Measurements from ENCODE around the gene EML2.

Gene EML2

GRCh38 chr19:45677351-45678230, 38.4 kb upstream of the EML2 start:
- DNase-seq (ENCODE audit: extremely low spot score): peak; percentile 90
- POLR2A ChIA-PET: interaction anchor here (0.8 to 7.9 kb wide), 8 partner anchors 8 to 92 kb away, joined by 3 to 64 read pairs (median 4); partner anchors contain the start of genes GIPR, QPCTL, SIX5 and SNRPD2
- peak; percentile 96 for TF ChIP-seq PKNOX1 (IDR thresholded peaks at IDR 0.05)
- no peak for TF ChIP-seq FOXM1 (IDR thresholded peaks at IDR 0.05; ENCODE audit: borderline replicate concordance)
- no peak for TF ChIP-seq NFRKB (IDR thresholded peaks at IDR 0.05)
- CTCF ChIA-PET: interaction anchor here (0.6 to 1.2 kb wide), 6 partner anchors 15 to 107 kb away, joined by 3 to 8 read pairs (median 4); partner anchors contain the start of gene QPCTL

GRCh38 chr19:45676851-45677263, 37.7 kb upstream of the EML2 start:
- no peak for TF ChIP-seq PKNOX1 (IDR thresholded peaks at IDR 0.05)
- TF ChIP-seq NFRKB (IDR thresholded peaks at IDR 0.05): no peak
- no peak for TF ChIP-seq LEF1 (IDR thresholded peaks at IDR 0.05; ENCODE audit: borderline replicate concordance)
- no peak for TF ChIP-seq ZNF384 (IDR thresholded peaks at IDR 0.05)
- no peak for TF ChIP-seq L3MBTL2 (conservative IDR thresholded peaks at IDR 0.05)
- TF ChIP-seq TARDBP (IDR thresholded peaks at IDR 0.05): no peak
- TF ChIP-seq SUZ12 (IDR thresholded peaks at IDR 0.05): no peak
- TF ChIP-seq FOXK2 (IDR thresholded peaks at IDR 0.05): no peak
- TF ChIP-seq ELF4 (IDR thresholded peaks at IDR 0.05): no peak
- no peak for TF ChIP-seq HDGF (IDR thresholded peaks at IDR 0.05; ENCODE audit: borderline replicate concordance)
- no peak for TF ChIP-seq BHLHE40 (IDR thresholded peaks at IDR 0.05; ENCODE audit: borderline replicate concordance)
- TF ChIP-seq CTBP1 (IDR thresholded peaks at IDR 0.05; ENCODE audit: borderline replicate concordance): no peak
- TF ChIP-seq SP1 (IDR thresholded peaks at IDR 0.05): no peak
- no peak for TF ChIP-seq ARNT (IDR thresholded peaks at IDR 0.05)
- no peak for TF ChIP-seq FOXA1 (IDR thresholded peaks at IDR 0.05)
- no peak for TF ChIP-seq FOXM1 (IDR thresholded peaks at IDR 0.05; ENCODE audit: borderline replicate concordance)
- ChIA-PET POLR2A (interaction anchor here (0.8 to 7.9 kb wide), 5 partner anchors 9 to 92 kb away, joined by 3 to 64 read pairs (median 4); partner anchors contain the start of genes GIPR, QPCTL, SIX5 and SNRPD2), CTCF (interaction anchor here (0.8 kb wide), 1 partner anchor 85 kb away, joined by 3 read pairs; no protein-coding TSS in a partner anchor)
- no peak for DNase-seq (ENCODE audit: extremely low spot score)

- DNase-seq (ENCODE audit: extremely low spot score): no peak
- ChIA-PET POLR2A (interaction anchor here (2.0 kb wide), 1 partner anchor 8 kb away, joined by 4 read pairs; no protein-coding TSS in a partner anchor), CTCF (no interaction called here)
- TF ChIP-seq ZNF384 (IDR thresholded peaks at IDR 0.05) (no peak), ARNT (IDR thresholded peaks at IDR 0.05) (no peak), BHLHE40 (IDR thresholded peaks at IDR 0.05; ENCODE audit: borderline replicate concordance) (no peak), ELF4 (IDR thresholded peaks at IDR 0.05) (no peak), TARDBP (IDR thresholded peaks at IDR 0.05) (no peak), FOXM1 (IDR thresholded peaks at IDR 0.05; ENCODE audit: borderline replicate concordance) (no peak), HDGF (IDR thresholded peaks at IDR 0.05; ENCODE audit: borderline replicate concordance) (no peak), LEF1 (IDR thresholded peaks at IDR 0.05; ENCODE audit: borderline replicate concordance) (no peak), SP1 (IDR thresholded peaks at IDR 0.05) (no peak), NFRKB (IDR thresholded peaks at IDR 0.05) (no peak), L3MBTL2 (conservative IDR thresholded peaks at IDR 0.05) (no peak), CTBP1 (IDR thresholded peaks at IDR 0.05; ENCODE audit: borderline replicate concordance) (no peak), FOXA1 (IDR thresholded peaks at IDR 0.05) (no peak)
Observed at GRCh38 chr19:45674946-45675345, 35.7 kb upstream of the EML2 start.

- ChIA-PET CTCF (interaction anchor here (0.5 to 1.0 kb wide), 2 partner anchors 21 to 29 kb away, joined by 4 read pairs; partner anchors contain the start of gene SNRPD2), POLR2A (interaction anchor here (0.6 to 2.8 kb wide), 12 partner anchors 9 to 202 kb away, joined by 3 to 24 read pairs (median 4); partner anchors contain the start of genes QPCTL, SIX5 and SNRPD2)
- peak; percentile 100 for DNase-seq (ENCODE audit: extremely low spot score)
- TF ChIP-seq PKNOX1 (IDR thresholded peaks at IDR 0.05) (no peak), CTBP1 (IDR thresholded peaks at IDR 0.05; ENCODE audit: borderline replicate concordance) (no peak), BHLHE40 (IDR thresholded peaks at IDR 0.05; ENCODE audit: borderline replicate concordance) (no peak), FOXK2 (IDR thresholded peaks at IDR 0.05) (no peak), TARDBP (IDR thresholded peaks at IDR 0.05) (no peak), FOXM1 (IDR thresholded peaks at IDR 0.05; ENCODE audit: borderline replicate concordance) (no peak), ELF4 (IDR thresholded peaks at IDR 0.05) (no peak), HDGF (IDR thresholded peaks at IDR 0.05; ENCODE audit: borderline replicate concordance) (no peak), SUZ12 (IDR thresholded peaks at IDR 0.05) (no peak), NFRKB (IDR thresholded peaks at IDR 0.05) (no peak), LEF1 (IDR thresholded peaks at IDR 0.05; ENCODE audit: borderline replicate concordance) (no peak), ZNF384 (IDR thresholded peaks at IDR 0.05) (no peak)
Observed at GRCh38 chr19:45670670-45671453, 31.7 kb upstream of the EML2 start.

- no peak for DNase-seq (ENCODE audit: extremely low spot score)
- POLR2A ChIA-PET: interaction anchor here (0.8 to 2.8 kb wide), 5 partner anchors 9 to 124 kb away, joined by 3 to 9 read pairs (median 4); partner anchors contain the start of genes QPCTL and SNRPD2
- CTCF ChIA-PET: interaction anchor here (1.0 kb wide), 1 partner anchor 102 kb away, joined by 3 read pairs; no protein-coding TSS in a partner anchor
- TF ChIP-seq FOXM1 (IDR thresholded peaks at IDR 0.05; ENCODE audit: borderline replicate concordance) (no peak), PKNOX1 (IDR thresholded peaks at IDR 0.05) (no peak), ARNT (IDR thresholded peaks at IDR 0.05) (no peak), TARDBP (IDR thresholded peaks at IDR 0.05) (no peak), ELF4 (IDR thresholded peaks at IDR 0.05) (no peak), FOXA1 (IDR thresholded peaks at IDR 0.05) (no peak)
Observed at GRCh38 chr19:45668342-45668871, 29.2 kb upstream of the EML2 start.

Measured in HEK293T (cell line).